Measurements from ENCODE around the gene PEX5.

- no peak for TF ChIP-seq POLR2AphosphoS5 (IDR thresholded peaks at IDR 0.05)
- TF ChIP-seq POLR2A (IDR thresholded peaks at IDR 0.05): no peak
- no peak for TF ChIP-seq CTCF (IDR thresholded peaks at IDR 0.05)
- no peak for TF ChIP-seq EP300 (IDR thresholded peaks at IDR 0.05; ENCODE audit: low read depth)
Measured at GRCh38 chr12:7203109-7203508, 13.6 kb downstream of the PEX5 start.

Data from transverse colon (tissue), 4 donors.